Activated T-helper 9 cell treated with anti-CD3 and anti-CD28 coated beads, Interleukin-2, amount 50 U/mL, for 16 hours (primary cell): ENCODE results near the gene FBXW4.
"Not testable (repeated sequence)": the region's sequence is repeated elsewhere in the genome, so short reads cannot be mapped to it uniquely, and the experiment has no call there.

Experiments used
- DNase-seq: peaks from one replicate; pipeline ENCODE4 v3.0.0-alpha.2; 2020; ENCODE audit warnings: low read depth

FBXW4 gene

DNA sequence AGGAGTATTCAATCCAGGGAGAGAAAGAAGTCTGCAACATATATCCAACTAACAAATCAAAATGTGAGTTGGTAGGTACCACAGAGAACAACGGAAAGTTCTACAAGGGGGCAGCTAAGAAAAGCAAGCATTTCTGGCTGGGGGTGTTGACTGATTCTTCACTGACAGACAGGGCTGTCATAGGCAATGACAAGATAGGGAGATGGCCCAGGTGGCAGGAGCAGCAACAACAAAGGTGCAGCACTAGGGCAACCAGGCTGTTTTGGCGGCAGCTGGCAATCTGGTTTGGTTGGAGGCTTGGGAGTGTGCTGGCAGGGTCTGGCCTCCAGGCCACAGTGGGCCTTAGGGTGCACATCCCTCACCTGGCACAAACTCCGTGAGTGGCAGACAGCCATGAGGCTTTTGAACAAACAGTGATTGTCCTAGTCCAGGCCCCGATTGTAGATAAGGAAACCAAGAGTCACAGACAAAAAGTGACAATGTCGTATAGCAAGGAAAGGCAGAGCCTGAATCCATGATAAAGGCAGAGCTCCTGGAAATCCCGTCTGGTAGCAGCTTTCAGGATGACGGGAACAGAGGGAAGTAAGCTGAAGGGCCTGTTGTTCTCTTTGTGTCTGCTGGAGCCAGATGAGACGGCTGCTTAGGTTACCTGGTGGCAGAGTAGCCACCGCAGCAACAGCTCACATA lies 78.4 kb downstream of the FBXW4 start:
- no peak for DNase-seq

DNA sequence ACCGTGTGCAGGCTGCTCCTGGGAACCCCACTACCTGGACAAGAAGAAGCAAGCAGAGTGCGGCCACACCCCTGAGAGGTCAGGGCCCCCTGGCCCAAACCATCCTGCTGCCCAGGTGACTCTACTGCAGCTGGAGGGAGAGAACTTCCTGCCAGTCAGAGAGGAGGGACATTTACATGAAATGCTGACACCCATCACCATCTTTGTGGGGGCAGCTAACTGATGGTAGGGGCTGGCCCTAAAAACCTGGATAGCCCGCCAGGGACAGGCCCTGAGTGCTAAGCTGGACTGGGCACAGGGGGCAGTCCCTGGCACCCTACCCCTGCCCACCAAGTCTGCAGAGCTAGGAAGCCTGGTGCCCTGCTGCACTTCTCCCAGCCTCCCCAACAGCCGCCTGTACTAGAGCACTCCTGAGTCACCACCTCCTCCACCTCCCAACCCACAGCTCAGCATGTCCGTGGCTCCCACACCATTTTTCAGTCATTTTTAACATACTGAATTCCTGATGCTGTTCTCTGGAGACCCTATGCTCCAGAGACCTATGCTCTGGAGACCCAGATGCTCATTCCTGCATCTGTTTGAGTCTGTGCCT lies 79.3 kb downstream of the FBXW4 start:
- DNase-seq = no peak

DNA sequence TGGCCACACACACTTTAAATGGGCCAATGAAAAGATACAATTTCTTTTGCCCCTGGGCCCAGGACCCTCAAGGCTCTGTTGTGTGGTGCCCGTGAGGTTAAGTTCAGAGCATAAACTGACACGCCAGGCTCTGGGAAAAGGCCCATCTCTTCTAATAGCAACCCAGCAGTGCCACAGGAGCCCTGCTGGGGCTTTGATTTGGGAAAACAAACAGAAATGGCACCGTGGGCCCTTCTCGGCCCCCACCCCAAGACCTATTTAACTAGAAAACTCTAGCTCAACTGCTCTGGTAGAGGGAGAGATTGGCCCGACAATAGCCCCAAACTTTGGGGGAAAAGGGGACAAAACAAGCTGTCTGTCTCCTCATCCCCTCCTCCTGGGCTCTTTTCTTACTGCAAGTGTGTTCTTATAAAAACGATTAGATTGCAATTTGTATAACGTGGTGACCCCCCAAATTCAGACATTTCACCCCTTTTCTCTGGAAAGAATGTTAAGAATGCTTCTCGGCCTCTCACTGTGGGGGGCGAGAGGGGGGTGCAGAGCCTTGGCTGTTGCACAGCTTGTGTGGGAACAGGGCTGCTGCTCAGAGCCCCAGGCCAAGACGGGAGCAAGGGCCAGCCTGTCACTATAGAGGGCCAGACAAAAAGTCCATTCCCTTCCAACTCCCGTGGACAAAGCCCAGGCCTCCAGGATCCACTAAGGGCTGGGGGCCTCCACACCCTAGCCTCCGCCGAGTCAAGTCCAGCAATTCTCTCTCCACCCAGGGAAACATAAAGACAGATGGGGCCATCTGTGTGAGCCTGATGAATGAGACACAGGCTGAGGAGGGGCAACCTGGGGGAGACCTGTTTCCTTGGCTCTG lies 80.1 kb downstream of the FBXW4 start:
- DNase-seq = no peak

DNA sequence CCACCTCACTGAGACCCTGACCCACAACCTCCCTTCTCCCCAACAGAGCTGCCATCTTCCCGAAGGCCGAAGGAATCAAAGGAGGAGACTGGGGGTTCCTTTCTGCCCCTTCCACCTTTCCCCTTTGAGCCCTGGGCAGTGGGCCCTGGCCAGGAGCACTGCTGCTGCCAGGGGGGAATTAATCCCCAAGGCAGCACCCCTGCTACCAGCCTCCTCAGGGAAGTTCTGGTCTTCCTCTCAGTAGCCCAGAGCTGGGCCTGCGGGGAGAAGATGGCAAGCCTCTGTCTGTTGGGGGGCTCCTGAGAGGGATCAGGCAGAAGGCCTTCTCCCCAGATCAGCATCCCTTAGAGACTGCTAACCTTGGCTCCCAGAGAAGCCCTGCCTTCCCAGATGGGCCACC lies 81.3 kb downstream of the FBXW4 start:
- DNase-seq = no peak

DNA sequence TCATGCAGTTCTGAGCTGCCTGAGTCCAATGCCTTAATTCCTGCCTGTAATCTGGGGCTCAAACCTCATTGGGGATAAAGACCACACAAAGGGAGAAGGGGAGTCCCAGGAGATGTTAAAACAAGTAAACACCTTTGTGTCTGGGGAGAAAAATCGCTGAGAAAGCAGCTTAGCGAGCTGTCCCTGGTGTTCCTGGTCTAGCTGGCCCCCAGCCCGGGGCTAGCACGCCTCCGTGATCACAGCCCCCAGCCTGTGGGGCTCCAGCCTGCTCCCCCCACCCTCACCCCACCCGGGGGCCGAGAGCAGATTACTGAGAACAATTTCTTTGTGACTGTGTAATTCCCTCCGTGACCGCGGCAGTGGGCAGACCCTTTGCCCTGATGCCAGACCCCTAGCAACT lies 82.1 kb downstream of the FBXW4 start:
- DNase-seq = no peak

DNA sequence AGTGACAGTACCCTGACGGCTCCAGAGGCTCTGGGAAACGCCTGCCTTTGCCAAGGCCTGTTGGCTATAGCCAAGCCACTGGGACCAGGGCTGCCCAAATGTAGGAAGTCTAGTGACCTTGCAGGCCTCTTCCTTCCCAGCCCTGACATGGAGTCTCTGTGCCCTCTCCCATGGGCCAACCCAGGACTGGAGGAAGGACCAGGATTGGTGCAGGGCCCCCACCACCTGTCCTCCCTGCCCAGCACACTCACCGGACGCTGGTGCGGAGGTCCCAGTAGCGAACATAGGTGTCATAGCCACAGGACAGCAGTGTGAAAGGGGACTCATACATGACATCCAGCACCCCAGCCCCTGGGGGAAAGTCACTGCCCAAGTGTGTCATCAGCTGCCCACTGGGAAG lies 82.9 kb downstream of the FBXW4 start:
- no peak for DNase-seq

DNA sequence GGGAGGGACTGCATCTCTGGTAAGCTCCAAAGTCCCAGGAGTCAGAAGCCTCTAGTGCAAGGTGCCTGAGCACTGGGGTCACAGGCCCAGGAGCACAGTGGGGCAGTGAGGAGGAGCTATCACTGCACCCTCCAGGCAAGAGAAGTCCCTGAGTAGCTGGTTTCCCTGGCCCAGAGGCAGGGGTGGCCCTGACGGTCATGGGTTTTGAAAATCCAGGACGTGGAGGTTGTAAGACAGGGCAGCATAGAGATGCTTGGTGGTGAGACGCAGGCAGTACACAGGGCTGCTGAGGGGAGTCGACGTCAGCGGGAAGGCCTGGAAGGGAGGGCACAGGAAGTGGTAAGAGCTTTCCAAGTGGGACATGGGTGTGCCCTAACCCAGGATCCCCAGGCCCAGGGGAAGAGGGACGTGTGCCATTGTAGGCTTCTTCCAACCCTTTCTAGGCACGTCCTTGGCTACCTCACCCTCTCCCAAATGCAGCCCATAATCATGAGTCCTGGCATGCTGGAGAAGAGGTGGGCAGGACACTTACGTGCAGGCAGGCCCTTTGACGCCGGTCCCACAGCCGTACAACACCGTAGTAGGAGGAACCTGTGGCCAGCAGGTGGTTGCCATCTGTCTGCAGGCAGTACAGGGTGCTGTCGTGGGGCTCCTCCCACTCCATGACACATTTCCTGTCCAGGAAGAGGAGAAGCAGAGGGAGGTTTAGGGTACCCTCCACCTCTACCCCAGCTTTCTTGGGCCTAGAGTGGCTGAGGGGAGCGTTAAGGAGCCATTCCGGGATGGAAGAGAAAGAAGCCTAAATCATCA lies 83.7 kb downstream of the FBXW4 start:
- no peak for DNase-seq

DNA sequence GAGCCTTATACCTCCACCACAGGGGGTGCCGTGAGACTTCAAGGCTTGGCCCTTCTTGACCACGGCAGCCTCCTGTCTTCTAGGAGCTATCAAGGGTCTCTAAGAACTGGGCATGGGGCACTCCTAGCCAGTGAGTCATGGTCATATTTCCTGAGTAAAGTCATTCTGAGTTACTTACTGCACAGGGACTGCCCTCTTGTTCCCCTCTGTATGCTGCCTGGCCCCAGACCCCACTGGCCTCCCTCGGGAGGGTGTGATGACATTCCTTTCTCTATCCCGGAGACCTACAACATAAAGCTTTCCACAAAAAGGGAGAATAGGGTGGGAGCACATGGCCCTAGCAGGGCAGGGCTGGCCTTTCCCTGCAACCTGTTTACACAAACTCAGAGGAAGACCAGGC lies 85.5 kb downstream of the FBXW4 start:
- DNase-seq = no peak

DNA sequence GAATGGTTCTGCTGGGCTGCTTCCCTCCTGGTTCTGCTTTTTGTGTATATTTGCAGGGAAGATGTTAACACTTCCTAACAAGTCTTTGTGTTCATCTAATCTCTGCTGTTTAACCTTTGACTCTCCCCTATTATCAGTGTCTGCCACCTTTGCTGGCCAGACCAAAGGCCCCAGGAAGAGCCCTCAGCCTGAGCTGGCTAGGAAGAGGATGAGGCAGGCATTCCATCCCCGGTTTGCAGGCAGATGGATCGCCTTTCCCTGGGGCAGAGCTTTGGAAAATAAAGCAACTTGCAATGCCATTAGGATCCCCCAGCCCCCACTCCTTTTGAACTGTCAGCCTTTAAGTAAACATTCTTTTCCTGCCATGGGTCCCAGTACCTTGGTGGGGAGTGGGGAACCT lies 87.8 kb downstream of the FBXW4 start:
- DNase-seq = no peak

DNA sequence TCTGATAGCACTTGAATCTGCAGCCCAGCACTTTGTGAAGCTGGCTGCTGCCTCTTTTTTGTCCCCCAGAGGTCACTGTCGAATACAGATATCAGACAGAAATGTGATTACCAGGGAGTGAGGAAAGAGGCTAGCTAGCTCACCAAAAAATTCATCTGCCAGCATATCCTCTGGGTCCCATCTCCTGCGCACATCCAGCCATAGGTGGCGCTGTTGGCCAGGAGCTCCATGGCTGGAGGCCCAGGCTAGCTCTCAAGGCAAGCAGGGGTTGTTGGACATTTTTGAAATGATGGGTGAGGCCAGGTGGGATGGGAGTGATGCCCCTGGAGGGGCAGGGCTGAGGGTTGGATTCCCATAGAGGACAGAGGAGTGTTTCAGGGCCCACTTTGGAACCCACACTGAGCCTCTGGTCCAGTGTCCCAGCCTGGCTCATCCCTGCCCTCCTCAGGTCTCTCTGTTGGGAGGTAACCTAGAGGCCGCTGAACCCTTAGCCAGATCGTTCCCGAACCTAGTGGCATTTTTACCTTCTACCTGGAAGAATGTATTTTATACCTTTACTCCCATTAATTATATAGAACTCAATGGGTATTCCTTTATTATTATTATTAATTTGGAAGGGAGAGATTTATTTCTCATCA lies 92.1 kb downstream of the FBXW4 start:
- DNase-seq = peak; percentile 16

DNA sequence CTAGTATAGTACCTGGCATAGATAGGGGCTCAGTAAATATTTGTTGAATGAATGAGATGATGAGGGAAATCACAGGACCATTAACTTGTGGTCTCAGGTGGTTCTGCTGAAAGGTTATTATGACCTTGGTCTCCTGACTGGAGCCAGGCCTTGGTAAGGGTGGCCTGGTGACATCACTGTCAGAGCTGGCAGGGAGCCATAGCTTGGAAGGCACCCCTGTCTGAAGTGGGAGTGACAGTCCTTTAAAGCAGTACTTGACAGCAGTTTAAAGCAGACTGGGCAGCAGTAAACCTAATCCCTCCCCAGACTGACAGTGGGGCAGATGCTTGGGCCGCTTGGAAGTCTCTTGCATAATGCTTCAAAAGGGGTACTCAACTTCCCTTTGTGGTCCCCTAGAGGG lies 93.4 kb downstream of the FBXW4 start:
- DNase-seq = no peak

DNA sequence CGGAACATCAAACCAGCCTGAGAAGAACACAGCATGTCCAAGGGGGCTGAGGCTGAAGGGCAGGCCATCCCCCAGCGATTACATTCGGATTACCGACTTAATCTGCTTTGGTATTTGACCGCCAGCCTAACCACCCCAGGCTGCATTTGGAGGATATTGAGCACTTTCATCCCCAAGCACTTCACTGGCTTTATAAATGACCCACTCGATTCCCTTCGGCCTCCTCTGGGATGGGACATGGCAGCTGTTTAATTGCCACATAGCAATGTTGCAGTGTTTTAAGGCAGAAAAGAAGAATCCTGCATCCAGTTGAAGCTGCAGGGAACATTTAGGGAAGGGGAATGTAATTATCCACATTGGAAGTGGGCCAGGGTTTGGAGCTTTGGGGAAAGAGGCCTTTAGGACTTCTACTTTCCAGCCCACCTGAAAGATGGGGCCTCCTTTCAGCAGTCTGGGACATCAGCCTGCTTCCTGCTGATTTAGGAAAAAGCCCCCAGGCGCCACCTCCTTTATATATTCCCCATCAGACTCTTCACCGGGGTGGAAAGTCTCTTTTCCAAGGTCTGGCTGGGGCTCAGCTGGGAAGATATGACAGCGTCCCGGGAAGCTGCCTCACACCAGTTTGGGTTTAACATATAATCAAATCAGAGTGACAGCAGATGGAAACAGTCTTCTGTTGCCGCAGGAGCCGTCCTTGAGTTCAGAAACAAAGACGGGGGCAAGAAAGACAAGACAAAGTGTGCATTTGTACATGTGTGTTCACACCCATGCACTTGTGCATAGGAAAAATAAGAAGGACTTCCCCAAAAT lies 97.7 kb downstream of the FBXW4 start:
- DNase-seq = no peak

DNA sequence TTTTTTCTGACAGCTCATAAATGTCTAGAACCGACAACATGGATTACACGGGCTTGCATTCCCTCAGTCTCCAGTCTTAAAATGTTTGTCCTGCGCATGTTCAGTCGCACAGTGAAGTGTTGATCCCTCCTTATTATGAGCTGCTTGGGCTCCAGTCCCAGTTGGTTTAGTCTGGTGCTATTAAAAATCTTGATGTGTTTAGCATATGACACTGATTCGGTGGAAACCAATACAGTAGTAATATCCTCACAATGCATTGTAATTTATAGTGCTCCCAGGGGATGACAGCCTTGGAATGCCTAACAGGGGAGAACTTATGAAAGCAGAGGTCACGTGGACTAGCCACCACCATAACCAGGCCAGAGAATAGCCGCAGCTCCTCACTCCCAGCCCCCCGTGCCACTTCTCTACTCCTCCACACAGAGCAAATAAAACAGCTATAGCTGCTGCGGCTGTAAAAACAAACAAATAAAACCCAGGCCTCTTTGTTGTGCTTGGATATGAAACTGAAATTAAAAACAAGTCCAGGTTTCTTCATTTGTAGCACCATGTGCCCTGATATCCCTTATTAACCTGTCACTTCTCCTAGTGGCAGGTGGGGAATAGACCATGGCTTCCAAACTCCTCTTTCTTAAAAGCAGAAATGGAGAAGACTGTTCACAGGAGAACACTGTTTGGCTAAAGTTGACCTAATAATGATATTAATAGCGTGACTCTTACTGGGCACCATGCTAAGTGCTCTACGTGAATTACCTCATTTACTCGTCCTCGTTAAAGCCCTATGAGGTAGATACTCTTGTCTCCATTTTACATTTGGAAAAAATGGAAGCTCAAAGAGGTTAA lies 99.2 kb downstream of the FBXW4 start:
- no peak for DNase-seq

DNA sequence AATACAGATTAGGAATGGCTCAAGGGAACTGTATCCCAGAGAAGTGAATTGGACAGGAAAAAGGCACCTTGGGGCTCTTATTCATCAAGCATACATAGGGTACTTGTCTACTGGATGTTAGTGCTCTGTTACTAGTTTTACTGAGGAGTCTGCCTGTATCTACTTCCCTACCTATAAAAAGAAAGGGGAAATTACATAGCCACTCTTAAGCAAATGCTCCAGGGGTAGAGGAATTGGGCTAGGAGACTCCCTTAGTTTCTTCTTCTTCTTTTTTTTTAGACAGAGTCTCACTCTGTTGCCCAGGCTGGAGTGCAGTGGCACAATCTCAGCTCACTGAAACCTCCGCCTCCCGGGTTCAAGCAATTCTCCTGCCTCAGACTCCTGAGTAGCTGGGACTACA lies 101.6 kb downstream of the FBXW4 start:
- not testable (repeated sequence) for DNase-seq

DNA sequence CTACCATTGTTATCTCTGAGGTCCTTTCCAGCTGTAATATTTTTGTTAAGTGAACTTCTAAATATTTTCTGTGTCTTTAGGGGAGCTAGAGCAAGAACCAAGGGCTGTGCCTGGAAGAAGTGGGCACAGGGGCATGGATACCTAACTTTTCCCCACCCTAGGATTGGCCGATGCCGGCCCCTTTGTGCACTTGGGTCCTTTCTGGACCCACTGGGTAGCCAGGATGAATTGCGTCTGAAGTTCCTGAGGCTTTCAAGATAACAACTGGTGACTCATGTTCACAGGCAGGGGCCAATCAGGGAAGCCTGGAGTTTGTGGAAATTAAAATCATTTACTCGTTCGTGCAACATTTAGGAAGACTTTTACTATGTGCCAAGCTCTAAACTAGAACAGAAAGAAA lies 106.1 kb downstream of the FBXW4 start:
- no peak for DNase-seq

DNA sequence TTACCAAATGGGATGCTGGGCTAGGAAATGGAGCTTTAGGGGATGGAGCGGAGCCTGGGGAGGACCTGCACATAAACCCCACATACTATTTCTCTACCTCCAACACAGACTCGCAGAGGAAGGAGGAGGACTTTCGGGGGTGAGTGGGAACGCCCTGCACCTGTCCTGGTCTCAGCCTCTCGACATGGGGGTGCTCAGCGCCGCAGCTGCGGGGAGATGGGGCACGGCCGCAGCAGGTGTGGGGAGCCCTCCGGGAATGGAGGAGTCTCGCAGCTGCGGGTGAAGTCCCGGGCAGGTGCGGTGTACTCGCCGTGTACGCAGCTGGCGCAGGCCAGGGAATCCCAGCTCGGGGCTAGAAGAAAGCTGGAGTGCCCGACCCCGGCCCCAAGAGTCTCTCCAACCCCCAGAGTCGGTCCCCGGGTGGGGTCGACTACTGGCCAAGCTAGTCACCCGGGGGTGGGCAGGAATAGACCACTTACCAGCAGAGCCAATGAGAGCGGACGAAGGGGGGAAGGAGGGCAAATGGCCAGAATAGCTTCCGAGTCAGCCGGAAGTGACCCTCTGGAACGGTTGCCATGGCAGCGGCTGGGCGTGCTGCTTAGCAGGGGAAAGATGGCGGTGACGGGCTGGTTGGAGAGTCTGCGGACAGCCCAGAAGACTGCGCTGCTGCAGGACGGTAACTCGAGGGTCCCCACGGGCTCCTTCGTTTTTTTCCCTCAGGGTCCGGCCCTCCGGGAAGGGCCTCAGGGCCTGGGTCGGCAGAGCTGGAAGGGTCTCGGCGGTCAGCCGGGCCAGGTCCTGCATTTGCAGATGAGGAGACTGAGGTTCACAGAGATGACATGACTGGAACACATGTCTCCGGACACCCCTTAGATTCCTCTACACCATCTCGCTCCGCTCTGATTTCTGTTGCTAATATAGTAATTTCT lies 107.0 kb downstream of the FBXW4 start, which contains the start of the genes DPCD and POLL:
DPCD (plus strand) TSS at position 597 of the 929 bp plus-strand sequence; CDS start at position 613, 16 bp downstream.
POLL (minus strand) TSS at position 533 of the 929 bp plus-strand sequence. CDS start 897 bp downstream, outside the sequence.
- peak; percentile 84 for DNase-seq

DNA sequence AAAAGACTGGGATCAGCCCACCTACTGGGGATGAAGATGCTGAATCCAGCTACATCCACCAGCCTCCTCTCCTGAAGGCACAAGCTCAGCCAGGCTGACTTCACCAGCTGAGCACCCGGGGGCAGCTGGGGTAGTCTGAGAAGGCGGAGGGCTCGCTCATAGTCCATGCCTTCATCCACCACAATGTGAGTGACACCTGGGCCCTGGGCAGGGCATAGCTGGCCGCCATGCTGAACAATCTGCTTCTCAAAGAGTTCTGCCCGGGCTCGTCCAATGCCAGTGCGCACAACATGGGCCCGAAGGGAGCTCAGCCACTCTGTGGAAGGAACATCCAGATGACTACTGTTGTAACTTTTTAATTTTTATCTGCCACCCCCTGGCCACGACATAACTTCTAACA lies 109.1 kb downstream of the FBXW4 start:
- DNase-seq = no peak
